GM12874 (cell line): ENCODE results near the gene GCNT1.

Experiments
- TF ChIP-seq, protein P1 (sequence below): IDR thresholded peaks from 2 replicates; pipeline ENCODE4 v1.5.1; 2011; ENCODE audit warnings: low read depth, mild to moderate bottlenecking, control low read depth, low read length, moderate library complexity; ENCODE audit not compliant: insufficient read depth

The GCNT1 gene

DNA sequence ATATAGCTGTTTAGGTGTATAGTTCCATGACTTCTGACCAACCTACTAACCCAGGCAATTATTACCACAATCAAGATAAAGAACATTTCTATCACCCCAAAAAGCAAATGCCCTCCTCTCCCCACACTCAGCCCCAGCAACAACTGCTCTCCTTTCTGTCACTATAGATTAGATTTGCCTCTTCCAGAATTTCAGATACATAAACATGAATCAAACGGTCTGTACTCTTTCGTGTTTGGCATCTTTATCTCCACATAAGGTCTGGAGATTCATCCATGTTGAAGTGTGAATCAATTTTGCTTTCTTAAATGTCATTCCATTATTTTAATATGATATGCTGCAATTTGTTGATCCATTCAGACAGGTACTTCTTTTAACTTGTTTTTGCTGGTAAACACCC lies 10.5 kb upstream of the GCNT1 start:
- TF ChIP-seq, protein P1, sequence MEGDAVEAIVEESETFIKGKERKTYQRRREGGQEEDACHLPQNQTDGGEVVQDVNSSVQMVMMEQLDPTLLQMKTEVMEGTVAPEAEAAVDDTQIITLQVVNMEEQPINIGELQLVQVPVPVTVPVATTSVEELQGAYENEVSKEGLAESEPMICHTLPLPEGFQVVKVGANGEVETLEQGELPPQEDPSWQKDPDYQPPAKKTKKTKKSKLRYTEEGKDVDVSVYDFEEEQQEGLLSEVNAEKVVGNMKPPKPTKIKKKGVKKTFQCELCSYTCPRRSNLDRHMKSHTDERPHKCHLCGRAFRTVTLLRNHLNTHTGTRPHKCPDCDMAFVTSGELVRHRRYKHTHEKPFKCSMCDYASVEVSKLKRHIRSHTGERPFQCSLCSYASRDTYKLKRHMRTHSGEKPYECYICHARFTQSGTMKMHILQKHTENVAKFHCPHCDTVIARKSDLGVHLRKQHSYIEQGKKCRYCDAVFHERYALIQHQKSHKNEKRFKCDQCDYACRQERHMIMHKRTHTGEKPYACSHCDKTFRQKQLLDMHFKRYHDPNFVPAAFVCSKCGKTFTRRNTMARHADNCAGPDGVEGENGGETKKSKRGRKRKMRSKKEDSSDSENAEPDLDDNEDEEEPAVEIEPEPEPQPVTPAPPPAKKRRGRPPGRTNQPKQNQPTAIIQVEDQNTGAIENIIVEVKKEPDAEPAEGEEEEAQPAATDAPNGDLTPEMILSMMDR = no peak

- TF ChIP-seq, protein P1 = no peak
Observed at GRCh38 chr9:76451234-76451633, 7.7 kb upstream of the GCNT1 start.

DNA sequence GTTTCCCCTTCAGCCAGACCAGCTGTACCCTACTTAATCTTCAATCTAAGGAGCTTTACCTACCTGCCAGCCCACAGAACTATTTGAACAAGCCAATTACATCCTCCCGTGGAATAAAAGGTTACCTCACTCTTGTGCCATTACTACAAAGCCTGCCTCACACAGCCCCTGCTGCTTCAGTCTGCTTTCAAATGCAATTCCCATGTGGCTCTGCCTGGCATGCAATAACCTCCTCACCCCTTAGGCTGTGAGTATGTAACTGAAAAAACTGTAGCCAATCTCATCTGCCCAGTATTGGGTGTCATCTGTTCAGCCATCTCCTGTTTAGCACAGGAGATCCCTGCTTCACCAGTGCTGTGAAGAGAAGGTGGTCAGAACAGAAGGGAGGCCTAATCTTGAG lies 6.1 kb upstream of the GCNT1 start:
- TF ChIP-seq, protein P1 = no peak

- TF ChIP-seq, protein P1 = no peak
Observed at GRCh38 chr9:76453785-76454184, 5.2 kb upstream of the GCNT1 start.

DNA sequence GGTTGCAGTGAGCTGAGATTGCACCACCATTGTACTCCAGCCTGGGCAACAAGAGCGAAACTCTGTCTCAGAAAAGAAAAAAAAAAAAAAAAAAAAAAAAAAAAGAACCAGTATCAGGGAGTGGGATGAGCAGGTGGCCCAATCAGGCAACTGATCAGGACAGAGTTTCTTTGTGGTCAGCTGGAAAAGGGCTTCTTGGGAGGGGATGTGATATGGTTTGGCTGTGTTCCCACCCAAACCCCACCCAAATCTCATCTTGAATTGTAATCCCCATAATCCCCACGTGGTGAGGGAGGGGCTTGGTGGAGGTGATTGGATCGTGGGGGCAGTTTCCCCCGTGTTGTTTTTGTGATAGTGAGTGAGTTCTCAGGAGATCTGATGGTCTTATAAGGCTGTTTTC lies 4.7 kb upstream of the GCNT1 start:
- TF ChIP-seq, protein P1 = no peak

DNA sequence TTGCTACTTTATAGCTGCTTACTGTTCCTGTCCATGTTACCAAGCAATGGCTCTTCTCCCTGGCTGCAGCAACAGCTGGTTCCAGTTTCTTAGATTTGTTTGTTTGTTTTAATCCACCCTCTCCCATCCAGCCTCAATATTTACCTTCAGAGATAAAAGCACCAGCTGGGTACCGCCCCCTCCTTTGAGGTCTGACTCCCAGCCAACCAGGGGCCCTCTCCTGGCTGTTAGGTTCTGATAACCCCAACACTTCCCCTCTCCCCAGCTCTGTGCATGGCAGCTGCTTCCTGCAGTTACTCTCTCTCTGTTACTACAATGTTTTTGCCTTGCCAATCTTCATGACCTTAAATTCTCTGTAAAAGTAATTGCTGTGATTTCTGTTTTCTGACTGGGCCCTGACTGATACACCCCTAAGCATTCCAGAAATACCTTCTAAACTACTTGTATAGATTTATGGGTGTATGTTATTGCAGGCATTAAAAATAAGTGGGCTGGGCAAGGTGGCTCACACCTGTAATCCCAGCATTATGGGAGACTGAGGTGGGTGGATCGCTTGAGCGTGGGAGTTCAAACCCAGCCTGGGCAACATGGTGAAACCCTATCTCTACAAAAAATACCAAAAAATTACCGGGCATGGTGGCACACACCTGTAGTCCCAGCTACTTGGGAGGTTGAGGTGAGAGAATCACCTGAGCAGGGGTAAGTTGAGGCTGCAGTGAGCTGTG lies 2.6 kb upstream of the GCNT1 start:
- TF ChIP-seq, protein P1 = no peak

- TF ChIP-seq, protein P1 = 0 out of 2 replicates have a peak, but pooled peaks have one; percentile 15
Observed at GRCh38 chr9:76459694-76460635, 983 bp downstream of the GCNT1 start.
